ENCODE measurements around the gene TRPM2. TPM values are rescaled to one million over a fixed set of nuclear protein-coding genes. Genes with fewer than 3 reads are reported as not detected.

The TRPM2 gene
- total RNA-seq, 1 donor from 2014 or later = not detected

DNA sequence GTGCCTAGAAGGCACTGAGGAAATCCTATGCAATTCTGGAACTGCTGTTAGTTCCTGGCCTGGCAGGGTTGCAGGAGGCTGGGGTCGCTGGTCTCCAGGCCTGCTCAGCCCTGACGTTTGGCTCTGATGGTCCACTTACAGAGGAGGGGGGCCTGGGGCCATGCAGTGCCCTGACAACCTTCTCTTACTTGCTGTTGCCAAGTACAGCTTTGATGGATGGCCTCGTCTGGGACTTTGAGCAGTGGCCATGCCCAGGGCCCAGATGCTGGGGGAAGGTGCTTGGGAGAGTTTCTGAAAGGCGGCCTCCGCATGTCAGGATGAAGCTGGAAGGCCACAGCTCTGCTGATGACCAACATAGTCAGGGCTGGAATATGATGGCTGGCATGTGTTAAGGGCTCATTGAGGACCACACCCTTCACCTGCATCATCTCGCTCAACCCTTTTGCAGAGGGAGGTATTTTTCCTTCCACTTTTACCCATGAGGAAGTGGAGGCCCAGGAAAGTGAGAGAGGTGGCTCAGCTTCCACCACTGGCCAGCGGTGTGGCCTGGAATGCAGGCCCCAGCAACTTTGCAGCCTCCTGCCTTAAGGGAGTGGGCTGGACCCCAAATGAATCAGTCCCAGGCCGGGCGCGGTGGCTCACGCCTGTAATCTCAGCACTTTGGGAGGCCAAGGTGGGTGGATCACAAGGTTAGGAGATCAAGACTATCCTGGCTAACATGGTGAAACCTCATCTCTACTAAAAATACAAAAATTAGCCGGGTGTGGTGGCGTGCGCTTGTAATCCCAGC lies 67.2 kb downstream of the TRPM2 start:
- H3K27ac Mint-ChIP-seq (ENCODE audit: unreplicated experiment) = no peak overlapping the region
- no peaks in the 10 kb centered on the region for H3K27me3 Mint-ChIP-seq (ENCODE audit: unreplicated experiment)
- no peaks in the 10 kb centered on the region for H3K4me1 Mint-ChIP-seq (ENCODE audit: unreplicated experiment)
- no peak overlapping the region for H3K4me3 Mint-ChIP-seq (ENCODE audit: unreplicated experiment)
- TF ChIP-seq CTCF (IDR thresholded peaks at IDR 0.05) = no peak
- DNase-seq (ENCODE audit: extremely low spot score, unreplicated experiment) = peak; percentile 56
- H3K36me3 Mint-ChIP-seq (ENCODE audit: unreplicated experiment) = no peaks in the 10 kb centered on the region
- H3K9me3 Mint-ChIP-seq (ENCODE audit: unreplicated experiment) = no peaks in the 10 kb centered on the region

DNA sequence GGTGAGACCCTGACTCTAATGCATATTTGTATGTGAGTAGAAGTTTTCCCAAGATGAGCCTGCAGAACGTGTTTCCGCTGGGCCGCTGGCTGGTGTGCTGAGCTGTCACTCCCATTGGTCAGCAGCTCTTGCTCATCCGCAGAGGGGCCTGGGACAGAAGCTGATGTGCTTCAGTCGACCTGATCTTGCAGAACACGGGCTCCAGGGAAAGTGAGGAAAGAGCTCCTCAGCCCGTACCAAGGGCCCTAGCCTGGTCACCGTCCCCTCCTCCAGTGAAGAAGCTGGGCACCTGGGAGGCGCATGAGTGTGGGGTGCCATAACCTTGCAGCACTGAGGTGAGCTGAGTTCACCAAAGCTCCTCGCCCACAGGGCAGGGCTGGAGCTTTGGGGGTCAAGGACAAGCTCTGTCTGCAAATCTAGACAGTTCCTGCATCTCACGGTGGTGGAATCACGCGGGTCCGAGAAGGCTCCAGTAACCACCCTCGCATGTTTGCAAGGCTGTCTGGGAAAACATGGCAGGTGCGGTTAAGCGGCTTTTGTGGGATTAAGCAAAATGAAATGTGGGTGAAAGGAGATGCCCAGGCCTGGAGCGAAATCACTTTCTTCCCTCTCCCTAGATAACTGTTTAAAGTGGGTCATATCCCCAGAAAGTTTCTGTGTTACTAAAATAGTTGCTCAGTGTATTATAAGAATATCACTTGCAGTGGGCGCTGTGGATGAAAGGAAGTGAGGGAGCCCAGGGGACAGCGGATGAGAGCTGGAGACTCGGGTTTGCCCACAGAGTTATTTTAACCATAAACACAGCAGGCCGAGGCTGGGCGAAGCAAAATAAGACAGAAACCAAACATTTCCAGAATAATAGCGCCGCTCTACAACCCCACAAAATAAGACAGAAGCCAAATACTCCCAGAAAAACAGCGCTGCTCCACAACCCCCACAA lies 68.8 kb downstream of the TRPM2 start:
- H3K4me1 Mint-ChIP-seq (ENCODE audit: unreplicated experiment) = no peaks in the 10 kb centered on the region
- no peaks in the 10 kb centered on the region for H3K36me3 Mint-ChIP-seq (ENCODE audit: unreplicated experiment)
- H3K4me3 Mint-ChIP-seq (ENCODE audit: unreplicated experiment) = no peak overlapping the region
- no peaks in the 10 kb centered on the region for H3K9me3 Mint-ChIP-seq (ENCODE audit: unreplicated experiment)
- no peak overlapping the region for H3K27ac Mint-ChIP-seq (ENCODE audit: unreplicated experiment)
- no peaks in the 10 kb centered on the region for H3K27me3 Mint-ChIP-seq (ENCODE audit: unreplicated experiment)
- DNase-seq (ENCODE audit: extremely low spot score, unreplicated experiment) = peak; percentile 79
- TF ChIP-seq CTCF (IDR thresholded peaks at IDR 0.05) = no peak

GRCh38 chr21:44423312-44423821 lies 69.9 kb downstream of the TRPM2 start:
- no peaks in the 10 kb centered on the region for H3K9me3 Mint-ChIP-seq (ENCODE audit: unreplicated experiment)
- H3K27me3 Mint-ChIP-seq (ENCODE audit: unreplicated experiment) = no peaks in the 10 kb centered on the region
- H3K36me3 Mint-ChIP-seq (ENCODE audit: unreplicated experiment) = no peaks in the 10 kb centered on the region
- no peak overlapping the region for H3K4me3 Mint-ChIP-seq (ENCODE audit: unreplicated experiment)
- no peak overlapping the region for H3K27ac Mint-ChIP-seq (ENCODE audit: unreplicated experiment)
- H3K4me1 Mint-ChIP-seq (ENCODE audit: unreplicated experiment) = no peaks in the 10 kb centered on the region
- no peak for TF ChIP-seq CTCF (IDR thresholded peaks at IDR 0.05)
- DNase-seq (ENCODE audit: extremely low spot score, unreplicated experiment) = peak; percentile 79

GRCh38 chr21:44423941-44424607 lies 70.7 kb downstream of the TRPM2 start:
- no peaks in the 10 kb centered on the region for H3K4me1 Mint-ChIP-seq (ENCODE audit: unreplicated experiment)
- DNase-seq (ENCODE audit: extremely low spot score, unreplicated experiment) = peak; percentile 81
- no peak overlapping the region for H3K4me3 Mint-ChIP-seq (ENCODE audit: unreplicated experiment)
- TF ChIP-seq CTCF (IDR thresholded peaks at IDR 0.05) = no peak
- no peaks in the 10 kb centered on the region for H3K27me3 Mint-ChIP-seq (ENCODE audit: unreplicated experiment)
- H3K9me3 Mint-ChIP-seq (ENCODE audit: unreplicated experiment) = no peaks in the 10 kb centered on the region
- H3K27ac Mint-ChIP-seq (ENCODE audit: unreplicated experiment) = no peak overlapping the region
- H3K36me3 Mint-ChIP-seq (ENCODE audit: unreplicated experiment) = no peaks in the 10 kb centered on the region

All from osteocyte (in vitro differentiated cells).